NCI-H2196 (cell line): ENCODE measurements around the gene NKAIN2.

ENCODE experiments used
- DNase-seq: peaks from one replicate; lab custom pipeline; 2025; ENCODE audit not compliant: unreplicated experiment; lab: John Stamatoyannopoulos, UW

NKAIN2 gene

DNA sequence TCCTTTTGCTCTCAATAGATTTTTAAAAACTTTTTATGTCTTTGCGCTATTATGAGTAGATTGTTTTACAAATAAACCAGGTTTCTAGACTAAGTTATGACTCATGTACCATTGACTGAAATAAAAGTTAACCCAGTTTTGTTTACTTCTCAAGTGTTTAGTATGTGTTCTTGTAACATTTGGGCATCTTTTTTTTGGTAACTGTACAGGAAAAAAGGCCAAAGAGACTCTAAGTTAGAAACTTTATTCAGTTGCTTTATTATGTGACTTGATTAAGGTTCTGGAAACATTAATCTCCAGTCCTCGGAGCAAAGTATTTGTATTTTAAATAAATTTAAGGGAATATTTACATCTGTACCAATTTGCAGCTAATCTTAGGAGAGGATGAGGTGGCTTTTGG, 2.9 kb downstream of the NKAIN2 start:
- DNase-seq, result no peak

DNA sequence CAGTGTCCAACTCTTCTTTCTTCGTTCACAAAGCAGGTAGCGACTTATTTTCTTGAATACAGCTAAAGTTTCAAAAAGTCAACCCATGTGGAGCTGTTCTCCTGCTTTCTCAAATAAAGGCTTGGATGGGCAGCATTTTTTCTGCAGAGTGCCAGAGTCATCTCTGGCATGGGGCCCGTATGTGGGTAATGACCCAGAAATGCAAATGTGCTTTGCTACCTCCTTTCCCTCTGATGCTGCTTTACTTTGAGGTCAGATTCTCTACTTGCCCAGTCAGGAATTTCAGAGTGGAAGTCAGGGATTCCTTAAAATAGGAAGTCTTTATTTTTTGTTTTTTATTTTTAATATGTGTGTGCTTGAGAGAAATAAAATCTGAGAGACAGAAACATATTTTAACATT, 4.9 kb downstream of the NKAIN2 start:
- peak; percentile 64 for DNase-seq

DNA sequence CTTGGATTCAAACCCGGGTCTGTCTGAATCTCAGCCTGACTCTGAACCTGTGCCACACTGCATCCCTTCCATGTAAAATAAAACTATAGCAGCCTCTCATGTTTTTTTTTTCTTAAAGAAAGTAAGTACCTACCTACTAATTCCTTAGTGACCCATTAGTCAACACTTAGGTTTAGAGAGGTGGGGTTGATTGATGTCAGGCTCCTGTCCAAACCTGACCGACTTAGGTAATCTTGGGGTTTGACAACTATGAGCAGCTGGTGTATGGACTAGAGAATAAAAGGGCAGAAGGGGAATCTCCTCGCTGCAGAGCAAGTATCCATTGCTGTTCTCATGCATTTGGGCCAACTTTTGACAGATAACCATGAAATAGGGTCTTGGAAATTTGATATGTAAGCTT, 6.5 kb downstream of the NKAIN2 start:
- no peak for DNase-seq

DNA sequence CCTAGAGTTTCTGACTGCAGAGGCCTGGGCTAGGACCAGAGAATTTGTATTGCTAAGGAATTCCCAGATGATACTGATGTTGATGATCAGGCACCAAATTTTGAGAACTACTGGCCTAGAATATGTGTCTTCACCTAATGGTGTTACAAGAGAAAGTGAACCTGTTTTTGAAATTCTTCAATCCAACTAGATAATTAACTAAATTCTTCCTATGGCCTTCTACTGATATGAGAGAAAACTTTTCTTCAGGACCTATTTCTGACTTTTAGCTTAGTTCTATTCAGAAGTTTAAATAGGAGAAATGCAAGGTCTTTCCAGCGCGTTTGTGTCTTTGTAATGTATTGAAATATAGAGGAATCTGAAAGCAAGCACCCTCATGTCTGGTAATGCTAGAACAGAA, 7.3 kb downstream of the NKAIN2 start:
- DNase-seq, result peak; percentile 17

DNA sequence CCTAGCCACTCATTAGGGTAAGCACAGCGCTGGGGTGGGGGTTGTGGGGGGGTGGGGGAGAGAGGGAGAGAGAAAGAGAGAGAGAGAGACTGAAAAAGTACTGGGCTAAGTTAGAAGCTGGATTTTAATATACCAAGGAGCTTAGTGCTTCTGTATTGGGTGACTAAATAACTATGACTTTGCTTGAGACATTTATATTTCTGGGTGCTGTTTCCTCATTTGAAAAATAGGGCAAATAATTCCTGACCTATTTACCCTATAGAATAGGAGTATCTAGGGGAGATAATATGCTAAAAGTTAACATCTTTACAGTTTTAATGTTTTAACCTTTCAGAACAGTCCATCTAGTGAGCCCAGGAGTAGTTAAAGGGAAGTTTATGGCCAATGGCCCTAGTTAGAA, 7.7 kb downstream of the NKAIN2 start:
- no peak for DNase-seq

DNA sequence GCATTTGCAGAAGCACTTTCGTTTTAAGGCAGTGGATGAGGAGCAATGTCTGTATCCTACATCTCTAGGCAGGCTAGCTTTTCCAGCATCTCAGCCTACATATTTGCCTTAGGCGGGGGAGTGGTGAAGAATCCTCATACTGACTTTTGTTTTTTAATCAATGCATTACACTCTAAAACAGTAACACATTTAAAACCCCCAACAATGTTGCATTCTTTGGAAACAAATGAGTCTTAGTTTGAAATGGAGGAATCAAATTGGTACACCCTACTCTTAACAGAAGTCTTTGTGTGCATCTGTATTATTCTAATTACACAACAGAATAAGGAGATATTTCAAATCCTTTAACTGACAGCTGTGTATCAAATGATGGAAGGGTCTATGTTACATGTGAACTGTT, 9.0 kb downstream of the NKAIN2 start:
- DNase-seq, result no peak

DNA sequence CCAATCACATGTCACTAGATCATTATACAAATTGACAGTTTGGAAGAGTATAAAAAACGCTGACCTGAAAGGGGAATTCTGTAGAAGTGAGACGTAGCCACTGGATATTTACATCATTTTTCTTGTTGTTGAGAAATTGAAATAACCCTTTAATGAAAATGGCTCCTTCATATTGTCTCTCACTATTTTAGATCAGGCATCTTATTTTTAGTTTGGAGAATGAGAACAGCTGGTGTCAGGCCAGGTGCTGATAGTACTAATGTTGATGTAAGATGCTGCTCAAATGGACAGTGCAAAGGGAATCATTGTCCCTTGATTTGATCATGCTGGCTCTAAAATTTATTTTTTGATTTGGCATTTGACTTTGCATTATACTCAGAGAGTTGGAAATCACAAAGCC, 17.4 kb downstream of the NKAIN2 start:
- no peak for DNase-seq

DNA sequence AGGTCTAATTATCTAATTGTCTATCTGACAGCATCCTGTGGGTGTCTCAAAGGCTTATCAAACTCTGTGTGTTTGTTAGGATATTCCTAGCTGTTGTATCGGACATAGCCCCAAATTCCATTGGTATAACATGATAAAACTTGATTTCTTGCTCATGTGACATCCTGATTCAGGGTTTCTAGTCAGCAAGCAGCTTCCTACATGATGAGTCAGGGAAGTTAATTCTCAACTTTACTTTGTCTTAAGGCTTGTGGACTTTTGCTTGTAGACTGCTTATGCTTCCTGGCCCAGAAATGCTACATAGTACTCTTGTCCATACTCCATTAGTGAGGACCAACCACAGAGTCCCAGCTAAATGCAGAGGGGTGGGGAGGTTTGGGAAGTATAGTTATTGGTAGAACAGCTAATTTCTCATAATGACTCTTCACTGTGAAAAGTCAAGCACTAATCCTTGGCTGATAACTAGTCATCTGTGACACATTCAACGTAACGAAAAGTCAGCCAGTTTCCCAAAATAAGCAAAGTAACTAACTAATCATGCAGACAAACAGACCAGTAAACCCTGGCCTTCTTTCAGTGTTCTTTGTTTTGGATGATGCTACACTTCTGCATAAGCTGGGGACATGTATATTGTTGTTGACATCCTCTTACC, 25.8 kb downstream of the NKAIN2 start:
- no peak for DNase-seq

DNA sequence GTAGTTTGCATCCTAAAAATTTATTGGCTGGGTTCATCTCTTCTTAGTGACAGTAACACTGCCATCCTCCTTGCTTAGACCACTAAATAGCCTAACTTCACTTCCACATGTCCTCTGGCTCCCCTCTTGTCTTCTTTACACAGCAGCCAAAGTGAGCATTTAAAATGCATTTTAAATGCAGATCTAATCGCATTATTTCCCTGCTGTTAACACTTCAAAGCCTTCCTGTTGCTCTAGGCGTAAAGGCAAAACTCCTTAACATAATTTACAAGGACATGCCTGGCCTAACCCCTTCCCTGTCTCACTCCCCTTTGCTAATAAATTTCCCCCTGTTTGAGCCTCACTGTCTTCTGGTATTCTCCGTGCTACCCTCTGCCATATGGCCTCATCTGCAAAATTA, 26.5 kb downstream of the NKAIN2 start:
- DNase-seq, result no peak

DNA sequence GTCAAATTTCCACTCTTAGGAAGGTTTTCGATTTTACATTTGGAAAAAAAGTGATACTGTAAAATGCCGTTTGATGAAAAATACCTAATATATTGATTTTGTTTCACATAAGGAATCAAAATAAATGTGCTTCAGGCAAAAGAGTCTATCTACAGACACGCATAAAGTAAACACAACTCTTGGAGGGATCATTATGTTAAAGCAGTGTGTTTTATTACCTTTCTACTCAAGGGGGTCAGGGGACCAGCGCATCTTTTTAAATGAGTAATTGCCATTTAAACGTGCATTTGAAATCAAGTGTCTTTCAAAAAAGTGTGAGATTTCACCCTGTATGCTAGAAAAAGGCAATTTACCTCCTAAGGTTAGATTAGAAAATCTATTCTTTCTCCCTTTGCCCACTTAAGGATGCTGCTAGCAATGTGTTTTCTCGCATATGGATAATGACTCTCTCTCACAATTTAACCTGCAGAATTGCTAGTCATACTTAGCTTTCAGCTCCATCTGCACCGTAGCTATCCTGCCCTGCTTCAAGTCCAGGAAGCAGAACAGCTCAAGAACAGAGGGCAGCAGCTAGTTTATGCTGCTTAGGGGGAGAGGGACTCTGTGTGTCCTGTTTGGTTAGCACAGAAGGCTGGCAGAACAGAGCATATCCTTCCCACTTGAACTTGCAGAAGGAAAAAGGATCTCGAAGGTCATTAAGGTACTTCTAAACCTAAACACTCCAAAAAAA, 35.0 kb downstream of the NKAIN2 start:
- DNase-seq, result no peak

DNA sequence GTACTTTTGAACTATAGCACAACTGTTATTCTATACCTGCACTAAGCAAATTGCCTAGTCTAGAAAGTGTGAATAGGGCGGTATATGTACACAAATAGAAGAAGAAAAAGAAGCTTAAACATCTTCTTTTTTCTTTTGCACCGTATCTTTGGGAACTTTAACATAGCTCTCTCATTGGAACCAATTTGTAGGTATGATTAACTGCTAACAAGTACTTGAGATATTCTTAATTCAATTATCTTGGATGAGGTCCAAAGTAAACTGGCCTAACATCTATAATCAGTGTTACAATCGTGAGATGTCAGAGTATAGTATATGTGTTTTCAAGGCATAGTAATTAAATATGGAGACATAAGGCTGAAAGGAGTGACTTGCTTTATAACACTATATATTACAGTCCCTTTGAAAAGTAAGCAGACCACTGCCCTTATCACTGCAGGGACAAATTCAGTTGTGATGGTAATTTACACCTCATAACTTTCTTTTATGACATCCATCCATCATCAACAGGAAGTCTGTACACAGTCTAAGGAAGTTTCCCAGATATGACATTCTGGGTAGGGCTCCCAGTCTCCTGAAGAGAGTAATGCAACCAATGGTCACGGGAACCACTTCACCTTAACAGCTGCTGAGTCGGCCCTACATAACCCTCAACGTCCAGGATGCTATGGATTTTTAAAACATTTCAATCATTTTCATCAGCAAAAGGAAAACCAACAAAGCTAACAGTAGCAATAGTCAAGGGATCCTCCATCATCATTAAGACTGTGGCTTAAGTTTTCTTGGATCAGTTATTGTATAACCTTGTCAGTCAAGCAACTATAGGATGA, 37.6 kb downstream of the NKAIN2 start:
- DNase-seq, result no peak

DNA sequence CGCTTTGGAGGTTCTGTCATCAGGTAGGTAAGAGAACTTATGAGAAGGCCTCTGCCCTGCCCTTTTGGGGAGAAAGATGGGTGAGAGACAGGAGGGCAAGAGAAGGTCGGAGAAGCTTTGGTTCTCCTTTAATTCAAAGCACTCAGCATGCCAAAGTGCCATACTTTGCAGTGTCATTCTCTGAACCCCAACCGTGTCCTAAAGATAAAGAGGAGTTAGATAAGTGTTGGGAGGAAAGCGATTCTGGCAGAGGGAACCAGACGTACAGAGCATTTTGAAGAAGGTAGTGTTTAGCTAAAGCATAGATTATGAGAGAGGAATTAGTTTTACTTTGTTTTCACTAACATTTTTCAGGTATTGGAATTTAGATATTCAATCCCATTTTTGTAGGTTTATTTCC, 40.3 kb downstream of the NKAIN2 start:
- DNase-seq, result no peak

DNA sequence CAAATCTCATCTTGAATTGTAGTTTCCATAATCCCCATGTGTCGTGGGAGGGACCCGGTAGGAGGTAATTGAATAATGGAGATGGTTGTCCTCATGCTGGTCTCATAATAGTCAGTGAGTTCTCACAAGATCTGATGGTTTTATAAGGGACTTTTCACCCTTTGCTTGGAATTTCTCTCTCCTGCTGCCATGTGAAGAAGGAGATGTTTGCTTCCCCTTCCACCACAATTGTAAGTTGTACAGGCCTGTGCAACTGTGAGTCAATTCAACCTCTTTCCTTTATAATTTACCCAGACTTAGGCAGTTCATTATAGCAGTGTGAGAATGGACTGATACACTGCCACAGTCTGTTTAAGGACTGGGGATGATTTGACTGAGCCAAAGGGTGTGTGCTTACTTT, 44.7 kb downstream of the NKAIN2 start:
- DNase-seq, result no peak

DNA sequence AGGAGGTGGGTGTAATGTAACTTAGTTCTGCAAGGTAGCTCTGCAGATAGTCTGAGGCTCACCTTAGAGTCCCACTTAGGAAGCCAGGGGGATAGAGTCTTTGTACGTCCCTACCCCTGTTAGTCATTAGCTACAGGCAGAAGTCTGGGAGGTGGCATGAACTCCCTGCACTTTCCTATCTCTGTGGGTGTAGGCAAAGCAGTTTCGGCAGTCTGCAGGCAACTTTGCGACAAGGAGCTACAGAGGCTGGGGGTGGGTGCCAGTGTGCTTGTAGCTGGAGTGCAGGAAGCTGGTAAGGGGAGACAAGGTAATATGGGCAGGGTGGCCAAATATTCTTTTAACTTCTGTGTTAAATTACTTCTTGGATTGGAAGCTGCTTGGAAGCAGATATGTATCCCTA, 45.7 kb downstream of the NKAIN2 start:
- no peak for DNase-seq

DNA sequence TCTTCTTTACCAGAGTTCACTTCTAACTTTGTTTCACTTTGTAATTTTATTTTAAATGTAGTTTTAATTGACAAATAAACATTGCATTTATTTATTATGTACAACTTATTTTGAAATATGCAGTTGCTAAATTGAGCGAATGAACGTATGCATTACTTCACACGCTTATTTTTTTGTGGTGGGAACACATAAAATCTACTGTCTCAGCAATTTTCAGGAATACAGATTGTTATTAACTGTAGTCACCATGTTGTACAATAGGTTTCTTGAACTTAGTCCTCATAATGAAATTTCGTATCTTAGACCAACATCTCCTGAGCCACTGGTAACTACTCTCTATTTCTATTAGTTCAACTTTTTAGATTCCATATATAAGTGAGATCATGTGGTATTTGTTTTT, 46.9 kb downstream of the NKAIN2 start:
- no peak for DNase-seq

DNA sequence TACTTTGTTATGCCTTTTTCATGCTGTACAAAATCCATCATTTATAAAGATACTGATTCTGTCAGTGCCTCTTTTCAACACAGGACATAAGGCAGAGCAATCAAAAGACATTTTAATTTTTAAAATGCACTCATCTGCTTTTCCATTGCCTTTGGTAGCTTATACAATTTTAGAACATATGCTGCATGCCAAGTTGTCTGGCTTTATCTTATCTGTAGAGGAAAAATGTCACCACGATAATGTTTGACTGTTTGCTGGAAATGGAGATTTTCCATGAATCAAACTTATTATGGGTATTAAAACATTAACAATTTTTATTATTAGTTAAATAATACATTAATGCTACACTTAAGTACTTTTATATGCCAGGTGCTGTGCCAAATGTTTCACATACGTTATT, 50.5 kb downstream of the NKAIN2 start:
- no peak for DNase-seq

DNA sequence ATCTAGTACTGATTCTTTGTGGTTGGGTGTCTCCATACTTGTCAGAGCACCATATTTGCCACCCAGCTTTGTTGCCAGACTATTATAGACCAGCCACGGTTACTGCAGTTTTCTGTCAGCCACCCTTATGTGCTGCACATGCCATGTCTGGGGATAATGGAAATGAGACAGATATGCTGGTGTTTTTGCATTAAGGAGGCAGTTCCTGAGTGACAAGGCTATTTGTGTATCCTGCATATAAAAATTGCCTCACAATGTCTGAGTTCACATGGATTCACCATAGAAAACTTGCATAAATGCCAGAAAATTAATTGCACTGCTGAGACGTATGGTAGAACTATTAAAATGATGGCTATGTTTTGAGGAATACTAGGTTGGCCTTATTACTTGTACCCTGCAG, 51.8 kb downstream of the NKAIN2 start:
- no peak for DNase-seq

DNA sequence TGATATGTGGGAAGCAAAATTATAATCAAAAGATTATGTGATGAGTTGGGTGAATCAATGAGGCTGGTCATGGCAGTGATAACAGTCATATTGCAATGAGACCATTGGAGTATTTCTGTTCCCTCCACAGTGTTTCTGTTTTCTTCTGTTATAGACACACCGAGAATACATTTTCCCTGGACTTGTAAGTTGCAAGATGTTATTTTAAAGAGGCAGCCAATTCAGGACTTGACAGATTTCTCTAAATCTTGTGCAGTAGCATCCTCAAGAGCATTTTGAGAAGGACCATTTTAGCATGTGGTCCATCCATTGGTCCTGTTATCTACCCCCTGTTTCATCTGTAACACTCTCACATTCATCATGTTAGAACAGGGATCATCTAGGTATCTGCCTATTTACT, 55.6 kb downstream of the NKAIN2 start:
- DNase-seq, result no peak

DNA sequence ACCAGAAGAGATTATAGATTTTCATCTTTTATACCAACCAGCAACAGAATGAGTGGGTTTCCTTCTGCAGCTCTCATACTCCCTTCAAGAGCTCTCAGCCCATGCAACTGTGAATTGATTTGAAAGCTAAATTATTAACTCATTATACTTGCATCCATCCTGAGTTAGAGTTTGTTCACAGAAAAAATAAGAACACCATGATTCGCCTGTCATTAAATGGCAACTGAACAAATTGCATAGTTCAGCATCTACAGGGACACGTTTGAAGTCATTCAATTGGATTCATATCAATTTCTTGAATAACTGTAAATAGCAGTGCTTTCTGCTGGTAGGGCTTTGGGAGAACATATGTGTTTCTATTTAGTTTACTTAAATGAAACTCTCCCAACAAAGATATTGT, 65.7 kb downstream of the NKAIN2 start:
- no peak for DNase-seq

DNA sequence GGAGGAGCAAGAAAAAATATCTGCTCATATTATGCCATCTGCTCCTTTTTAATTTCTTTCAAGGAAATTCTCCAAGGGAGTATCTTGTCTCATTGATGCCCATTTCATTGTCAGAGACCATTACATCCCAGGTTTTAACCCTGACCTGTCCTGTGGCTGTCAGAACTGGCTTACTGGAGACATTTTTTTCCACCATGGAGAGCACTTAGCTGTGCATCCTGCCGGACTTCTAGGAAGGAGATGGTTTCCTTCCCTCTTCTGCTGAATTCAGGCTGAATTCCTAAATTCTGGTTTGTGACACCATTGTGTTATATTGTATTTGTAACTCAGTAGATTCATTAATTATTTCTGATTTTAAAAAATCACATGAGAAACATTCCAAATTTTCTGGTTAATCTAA, 70.3 kb downstream of the NKAIN2 start:
- DNase-seq, result no peak

DNA sequence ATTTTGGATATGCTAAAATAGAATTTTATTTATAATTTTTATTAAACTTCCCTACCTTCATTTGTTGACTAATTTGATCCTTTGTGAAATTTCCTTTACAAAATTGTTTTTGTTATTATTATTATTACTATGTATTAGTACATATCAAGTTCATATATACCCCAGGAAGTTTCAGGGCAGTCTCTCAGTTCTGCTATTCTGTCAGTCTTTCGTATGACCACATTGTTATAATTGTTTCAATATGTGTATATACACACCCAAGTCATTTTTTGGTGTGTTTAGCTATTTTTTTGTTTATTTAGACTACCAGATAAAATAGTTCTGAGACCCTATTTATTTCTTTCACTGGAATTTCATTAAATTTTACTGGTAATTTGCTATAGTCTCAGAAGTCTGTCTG, 72.1 kb downstream of the NKAIN2 start:
- DNase-seq, result no peak

DNA sequence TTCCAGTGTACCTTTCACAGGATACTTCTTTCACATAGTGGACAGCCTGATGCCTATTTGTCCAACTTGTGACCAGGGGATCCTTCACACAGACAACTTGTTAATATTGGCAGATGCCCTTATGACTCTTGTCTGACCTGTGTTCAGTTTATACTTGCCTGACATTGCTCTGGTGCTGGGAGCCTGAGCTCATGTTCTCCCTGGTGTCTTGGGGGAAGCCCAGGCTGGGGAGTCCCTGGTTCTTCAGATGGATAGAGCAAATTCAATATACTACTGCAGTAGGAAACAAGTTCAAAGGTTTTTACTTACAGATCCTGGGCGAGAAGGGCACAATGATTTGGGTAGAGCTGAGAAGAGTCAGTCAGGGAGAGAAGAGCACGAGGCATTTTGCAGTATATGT, 76.1 kb downstream of the NKAIN2 start:
- DNase-seq, result no peak
